ENCODE results near the gene EPHA4. TPM values are rescaled to one million over a fixed set of nuclear protein-coding genes. Genes with fewer than 3 reads are reported as not detected.
A peak's percentile ranks its signal among the peaks of the same experiment; 100 is the strongest.

The EPHA4 gene
- total and polyA plus RNA-seq, 9 donors, result 11.3 to 39.3 (median 24.9) TPM

DNA sequence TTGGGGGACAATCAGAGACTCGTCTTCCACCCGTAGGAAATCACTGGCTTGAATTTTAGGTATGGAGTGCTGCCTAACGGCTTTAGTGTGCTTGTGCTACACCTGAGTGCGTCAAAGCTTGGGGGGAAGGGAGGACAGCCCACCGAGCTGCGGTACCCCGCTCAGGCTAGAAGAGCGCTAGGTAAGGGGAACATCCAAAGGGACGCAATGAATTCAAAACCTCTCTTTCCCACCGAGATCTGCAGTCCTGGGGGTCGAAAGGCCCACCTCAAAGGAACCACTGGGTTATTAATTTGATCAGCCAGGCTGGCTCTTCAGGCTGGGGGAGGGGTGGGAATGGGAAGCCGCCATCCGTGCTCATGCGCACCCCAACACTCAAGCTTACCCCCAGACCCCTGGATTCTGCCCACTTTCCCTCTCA is 2.7 kb downstream of the EPHA4 start:
- intact Hi-C loops (cut with DNase I), result no loop called here
- H3K36me3 ChIP-seq, result no peaks in the 10 kb centered on the region
- WGBS, 3 donors, result 60 to 76% (median 64%) methylated on average over 14 of the region's 14 CpGs
- no peak for DNase-seq
- peaks cover 12% of the 10 kb centered on the region for H3K4me1 ChIP-seq (ENCODE audit: insufficient read depth)
- H3K9me3 ChIP-seq, result no peaks in the 10 kb centered on the region
- no peak overlapping the region for H3K27ac ChIP-seq
- TF ChIP-seq EP300 (IDR thresholded peaks at IDR 0.05) (no peak), POLR2A (IDR thresholded peaks at IDR 0.05) (no peak)
- TF ChIP-seq, protein P1, sequence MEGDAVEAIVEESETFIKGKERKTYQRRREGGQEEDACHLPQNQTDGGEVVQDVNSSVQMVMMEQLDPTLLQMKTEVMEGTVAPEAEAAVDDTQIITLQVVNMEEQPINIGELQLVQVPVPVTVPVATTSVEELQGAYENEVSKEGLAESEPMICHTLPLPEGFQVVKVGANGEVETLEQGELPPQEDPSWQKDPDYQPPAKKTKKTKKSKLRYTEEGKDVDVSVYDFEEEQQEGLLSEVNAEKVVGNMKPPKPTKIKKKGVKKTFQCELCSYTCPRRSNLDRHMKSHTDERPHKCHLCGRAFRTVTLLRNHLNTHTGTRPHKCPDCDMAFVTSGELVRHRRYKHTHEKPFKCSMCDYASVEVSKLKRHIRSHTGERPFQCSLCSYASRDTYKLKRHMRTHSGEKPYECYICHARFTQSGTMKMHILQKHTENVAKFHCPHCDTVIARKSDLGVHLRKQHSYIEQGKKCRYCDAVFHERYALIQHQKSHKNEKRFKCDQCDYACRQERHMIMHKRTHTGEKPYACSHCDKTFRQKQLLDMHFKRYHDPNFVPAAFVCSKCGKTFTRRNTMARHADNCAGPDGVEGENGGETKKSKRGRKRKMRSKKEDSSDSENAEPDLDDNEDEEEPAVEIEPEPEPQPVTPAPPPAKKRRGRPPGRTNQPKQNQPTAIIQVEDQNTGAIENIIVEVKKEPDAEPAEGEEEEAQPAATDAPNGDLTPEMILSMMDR (IDR thresholded peaks at IDR 0.05), result no peak
- H3K4me3 ChIP-seq, result peak overlapping the region; percentile 48
- no peaks in the 10 kb centered on the region for H3K27me3 ChIP-seq

DNA sequence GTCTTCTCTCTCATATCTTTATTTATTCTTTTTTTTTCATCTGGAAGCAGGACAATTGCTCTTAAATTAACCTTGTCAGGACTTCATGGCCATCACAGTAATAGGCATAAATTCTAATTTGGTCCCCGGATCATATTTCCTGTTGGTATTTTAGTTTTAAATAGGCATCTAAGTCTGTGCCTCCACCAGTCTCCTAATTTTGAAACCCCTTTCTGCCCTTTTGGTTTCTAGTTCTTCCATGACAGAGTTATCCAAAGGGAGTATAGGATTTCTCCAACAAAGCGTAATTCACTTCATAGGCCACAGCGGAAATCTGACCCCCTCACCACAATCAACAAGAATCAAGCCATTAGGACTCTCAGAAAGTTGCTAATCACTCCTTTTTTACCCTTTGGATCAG is 3.8 kb downstream of the EPHA4 start:
- H3K9me3 ChIP-seq, result no peaks in the 10 kb centered on the region
- H3K36me3 ChIP-seq, result no peaks in the 10 kb centered on the region
- no peak overlapping the region for H3K4me3 ChIP-seq
- DNase-seq, result no peak
- H3K27me3 ChIP-seq, result no peaks in the 10 kb centered on the region
- H3K4me1 ChIP-seq (ENCODE audit: insufficient read depth), result peaks cover 14% of the 10 kb centered on the region
- no peak for TF ChIP-seq EP300 (IDR thresholded peaks at IDR 0.05)
- TF ChIP-seq, protein P1 (IDR thresholded peaks at IDR 0.05), result no peak
- no peak for TF ChIP-seq POLR2A (IDR thresholded peaks at IDR 0.05)
- intact Hi-C loops (cut with DNase I), result no loop called here
- WGBS, 3 donors, result 91 to 97% (median 93%) methylated on average over 3 of the region's 3 CpGs
- no peak overlapping the region for H3K27ac ChIP-seq

DNA sequence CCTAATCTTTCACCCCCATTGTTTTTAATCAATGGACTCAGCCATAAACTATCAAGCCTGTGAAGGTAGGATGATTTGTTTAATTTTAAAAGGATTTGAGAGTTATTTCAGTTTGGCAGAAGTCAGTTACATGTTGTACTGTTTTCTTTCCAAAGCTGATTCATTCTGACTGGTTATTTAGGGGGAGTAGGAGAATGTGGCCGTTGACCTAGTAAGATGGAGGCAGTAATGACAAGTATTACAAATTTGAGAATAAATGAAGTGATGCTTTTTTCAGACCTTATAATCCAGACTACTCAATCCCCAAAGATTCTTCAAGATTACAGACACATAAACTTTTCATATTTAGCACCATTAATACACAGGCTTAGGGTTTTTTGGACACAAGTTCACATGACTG is 4.3 kb downstream of the EPHA4 start:
- WGBS, 3 donors, result 51 to 70% (median 69%) methylated on average over 1 of the region's 1 CpG
- H3K27ac ChIP-seq, result no peak overlapping the region
- H3K36me3 ChIP-seq, result no peaks in the 10 kb centered on the region
- intact Hi-C loops (cut with DNase I), result no loop called here
- no peak overlapping the region for H3K4me3 ChIP-seq
- H3K9me3 ChIP-seq, result no peaks in the 10 kb centered on the region
- H3K27me3 ChIP-seq, result no peaks in the 10 kb centered on the region
- TF ChIP-seq POLR2A (IDR thresholded peaks at IDR 0.05), result no peak
- no peak for TF ChIP-seq EP300 (IDR thresholded peaks at IDR 0.05)
- TF ChIP-seq, protein P1 (IDR thresholded peaks at IDR 0.05), result no peak
- H3K4me1 ChIP-seq (ENCODE audit: insufficient read depth), result peaks cover 14% of the 10 kb centered on the region
- no peak for DNase-seq

DNA sequence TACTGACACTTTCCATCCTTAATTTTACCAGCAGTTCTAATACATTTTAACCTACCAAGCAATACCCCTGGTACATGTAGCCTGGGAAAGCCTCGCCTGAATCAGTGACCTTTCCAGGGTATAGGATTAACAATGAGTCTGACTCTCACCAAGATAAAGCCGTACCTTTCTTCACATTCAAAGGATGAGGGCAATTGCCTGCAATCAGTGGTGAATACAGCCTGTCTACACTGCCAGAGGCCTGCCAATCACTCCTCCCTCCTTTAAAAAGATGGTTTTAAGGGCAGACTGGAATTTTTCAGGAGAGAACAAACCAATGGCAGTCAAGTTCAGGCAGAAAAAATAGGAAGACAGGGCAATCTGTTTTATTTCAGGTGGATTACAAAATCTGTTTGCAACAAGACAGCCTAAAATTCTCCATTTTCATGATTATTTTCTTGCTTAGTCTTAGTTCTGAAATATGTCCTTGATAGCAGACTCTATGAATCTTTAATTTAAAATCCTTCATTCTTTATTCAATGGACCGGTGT is 4.8 kb downstream of the EPHA4 start:
- no peaks in the 10 kb centered on the region for H3K27me3 ChIP-seq
- intact Hi-C loops (cut with DNase I), result no loop called here
- peaks cover 14% of the 10 kb centered on the region for H3K4me1 ChIP-seq (ENCODE audit: insufficient read depth)
- no peaks in the 10 kb centered on the region for H3K36me3 ChIP-seq
- 85 to 97% (median 97%) methylated on average over 3 of the region's 3 CpGs for WGBS, 3 donors
- no peak for DNase-seq
- no peak overlapping the region for H3K4me3 ChIP-seq
- TF ChIP-seq, protein P1 (IDR thresholded peaks at IDR 0.05), result no peak
- no peak for TF ChIP-seq POLR2A (IDR thresholded peaks at IDR 0.05)
- no peak for TF ChIP-seq EP300 (IDR thresholded peaks at IDR 0.05)
- no peak overlapping the region for H3K27ac ChIP-seq
- H3K9me3 ChIP-seq, result no peaks in the 10 kb centered on the region

All from ovary (tissue), 9 donors.